Hepatocyte (in vitro differentiated cells): Measurements from ENCODE around the gene HBA2. TPM values are rescaled to one million over a fixed set of nuclear protein-coding genes. Genes with fewer than 3 reads are reported as not detected.

ENCODE experiments used
- DNase-seq: peaks from one replicate; pipeline ENCODE4 v3.0.0-alpha.2; 2016; ENCODE audit warnings: low spot score
- H2AFZ ChIP-seq: fragments of 200-600 bp; sonication (generic); 2 replicates; pipeline ENCODE4 v1.6.0; 2016; ENCODE audit warnings: antibody characterized with exemption, mild to moderate bottlenecking
- H3K27ac ChIP-seq: fragments of 200-600 bp; sonication (generic); 2 replicates; pipeline ENCODE4 v1.5.1; 2016; ENCODE audit warnings: mild to moderate bottlenecking
- H3K27me3 ChIP-seq: fragments of 200-600 bp; sonication (generic); 2 replicates; pipeline ENCODE4 v1.6.1; 2016
- H3K36me3 ChIP-seq: fragments of 200-600 bp; sonication (generic); replicated peaks from 2 replicates; pipeline ENCODE4 v1.5.1; 2016; ENCODE audit warnings: low read depth; ENCODE audit not compliant: insufficient read depth
- H3K4me1 ChIP-seq: fragments of 200-600 bp; sonication (generic); 2 replicates; pipeline ENCODE4 v1.5.1; 2016; ENCODE audit warnings: mild to moderate bottlenecking, moderate library complexity; ENCODE audit not compliant: insufficient read depth
- H3K4me2 ChIP-seq: fragments of 200-600 bp; sonication (generic); 2 replicates; pipeline ENCODE4 v1.6.0; 2016
- H3K4me3 ChIP-seq: fragments of 200-600 bp; sonication (generic); 2 replicates; pipeline ENCODE4 v1.5.1; 2016; ENCODE audit warnings: mild to moderate bottlenecking
- H3K79me2 ChIP-seq: fragments of 200-600 bp; sonication (generic); 2 replicates; pipeline ENCODE4 v1.6.0; 2017; ENCODE audit warnings: mild to moderate bottlenecking
- H3K9me2 ChIP-seq: fragments of 200-600 bp; sonication (generic); replicated peaks from 2 replicates; pipeline ENCODE4 v1.6.0; 2017; ENCODE audit warnings: mild to moderate bottlenecking; ENCODE audit not compliant: insufficient read depth
- H3K9me3 ChIP-seq: fragments of 200-600 bp; sonication (generic); 2 replicates; pipeline ENCODE4 v1.5.1; 2016; ENCODE audit warnings: low read depth, mild to moderate bottlenecking
- H4K20me1 ChIP-seq: fragments of 200-600 bp; sonication (generic); 2 replicates; pipeline ENCODE4 v1.6.0; 2016; ENCODE audit warnings: mild to moderate bottlenecking; ENCODE audit not compliant: insufficient read depth, poor library complexity, severe bottlenecking
- CTCF ChIP-seq: fragments of 200-600 bp; sonication (generic); IDR thresholded peaks from 2 replicates; pipeline ENCODE4 v1.5.1; 2016; ENCODE audit warnings: antibody characterized with exemption, mild to moderate bottlenecking; ENCODE audit not compliant: poor library complexity
- EZH2 ChIP-seq: fragments of 200-600 bp; sonication (generic); IDR thresholded peaks from 2 replicates; pipeline ENCODE4 v1.6.1; 2016; ENCODE audit warnings: antibody characterized with exemption, mild to moderate bottlenecking, borderline replicate concordance
- EZH2phosphoT487 ChIP-seq: fragments of 200-600 bp; sonication (generic); IDR thresholded peaks from one replicate; pipeline ENCODE4 v1.6.1; 2018; ENCODE audit warnings: antibody characterized with exemption, mild to moderate bottlenecking, low read depth, moderate library complexity; ENCODE audit not compliant: unreplicated experiment, severe bottlenecking
- WGBS: methylation state at CpG from one replicate; pipeline ENCODE4 v1.1.6; 2016; ENCODE audit warnings: low lambda C conversion rate; ENCODE audit errors: missing lambda C conversion rate; 5-methylcytosine and 5-hydroxymethylcytosine counted together
- polyA plus RNA-seq: library from polyadenylated mRNA; unstranded; fragments of >200 nt; fragmentation: Nextera tagmentation; extraction: Ambion mirVana; gene quantifications from 2 replicates; pipeline ENCODE4 v1.2.1, GENCODE V29; 2016
- total RNA-seq: library from RNA; depleted of rRNA; stranded (reverse); fragments of >200 nt; gene quantifications from 2 replicates; pipeline ENCODE4 v1.2.3, GENCODE V29; 2014

Gene HBA2
- total and polyA plus RNA-seq, 2 experiments from 2014 or later = not detected

- H3K4me2 ChIP-seq = no peak overlapping the region
- TF ChIP-seq EZH2 (no peak), CTCF (no peak), EZH2phosphoT487 (no peak)
- no peaks in the 10 kb centered on the region for H4K20me1 ChIP-seq
- no peaks in the 10 kb centered on the region for H3K79me2 ChIP-seq
- H3K4me3 ChIP-seq = no peak overlapping the region
- no peaks in the 10 kb centered on the region for H3K9me3 ChIP-seq
- no peaks in the 10 kb centered on the region for H3K9me2 ChIP-seq
- H3K36me3 ChIP-seq = no peaks in the 10 kb centered on the region
- WGBS = 69% methylated on average over 6 of the region's 6 CpGs
- no peaks in the 10 kb centered on the region for H3K4me1 ChIP-seq
- no peak overlapping the region for H3K27ac ChIP-seq
- peaks cover 2% of the 10 kb centered on the region for H3K27me3 ChIP-seq
- H2AFZ ChIP-seq = no peak overlapping the region
- no peak for DNase-seq
Observed at GRCh38 chr16:143456-143855, 29.2 kb upstream of the HBA2 start.

GRCh38 chr16:144797-145252 lies 27.9 kb upstream of the HBA2 start:
- DNase-seq = no peak
- no peak for TF ChIP-seq CTCF
- no peak for TF ChIP-seq EZH2phosphoT487
- no peak for TF ChIP-seq EZH2
- Histone ChIP-seq H3K4me2 (no peak overlapping the region), H3K27ac (no peak overlapping the region), H3K9me2 (no peaks in the 10 kb centered on the region), H2AFZ (no peak overlapping the region), H3K27me3 (peaks cover 8% of the 10 kb centered on the region), H4K20me1 (no peaks in the 10 kb centered on the region), H3K79me2 (no peaks in the 10 kb centered on the region), H3K9me3 (no peaks in the 10 kb centered on the region), H3K36me3 (no peaks in the 10 kb centered on the region), H3K4me3 (no peak overlapping the region), H3K4me1 (no peaks in the 10 kb centered on the region)
- 84% methylated on average over 14 of the region's 14 CpGs for WGBS

- 91% methylated on average over 2 of the region's 2 CpGs for WGBS
- DNase-seq = no peak
- Histone ChIP-seq H3K27me3 (peaks cover 8% of the 10 kb centered on the region), H3K27ac (no peak overlapping the region), H3K4me3 (no peak overlapping the region), H3K79me2 (no peaks in the 10 kb centered on the region), H3K4me2 (no peak overlapping the region), H3K9me3 (no peaks in the 10 kb centered on the region), H2AFZ (no peak overlapping the region), H3K36me3 (no peaks in the 10 kb centered on the region), H3K9me2 (no peaks in the 10 kb centered on the region), H4K20me1 (no peaks in the 10 kb centered on the region), H3K4me1 (no peaks in the 10 kb centered on the region)
- TF ChIP-seq EZH2phosphoT487 (no peak), EZH2 (no peak), CTCF (no peak)
Observed at GRCh38 chr16:146646-147045, 26.0 kb upstream of the HBA2 start.
